Endothelial cell of umbilical vein (primary cell): Measurements from ENCODE around the gene CFAP77. TPM values are rescaled to one million over a fixed set of nuclear protein-coding genes. Genes with fewer than 3 reads are reported as not detected.

Experiments used
- BruUV-seq: library from RNA; stranded (reverse); fragments of 400-500 nt; replicated peaks from 2 replicates; lab custom pipeline; 2021; lab: Mats Ljungman, UMichigan
- CTCF ChIA-PET: fragments of 300-600, 350-600 bp; sonication (Branson Sonifier 250); formaldehyde crosslinking; loops from one replicate; lab custom pipeline; 2021; ENCODE audit warnings: antibody characterized with exemption, inconsistent platforms; lab: Charles Lee
- POLR2A ChIA-PET: fragments of 300-600, 350-600 bp; sonication (Branson Sonifier 250); formaldehyde crosslinking; loops from one replicate; lab custom pipeline; 2021; ENCODE audit warnings: antibody characterized with exemption, inconsistent platforms; lab: Charles Lee
- DNase-seq: peaks from one replicate; pipeline ENCODE4 v3.0.0-alpha.2; 2011; ENCODE audit warnings: low read depth, low spot score
- FAIRE-seq: peaks from 2 replicates; lab custom pipeline; 2011; peaks lifted over from hg19 to GRCh38; lab: Jason Lieb, UNC
- H2AFZ ChIP-seq: 2 replicates; pipeline ENCODE4 v1.6.0; 2012; ENCODE audit warnings: low read depth, low read length, control low read depth, inconsistent platforms
- H3K27ac ChIP-seq: 2 replicates; pipeline ENCODE4 v1.5.1; 2011; ENCODE audit warnings: low read depth, mild to moderate bottlenecking, control low read depth, low read length, moderate library complexity; ENCODE audit not compliant: insufficient read depth
- H3K27me3 ChIP-seq, 2 experiments: 2 replicates each; pipeline versions ENCODE4 v1.6.0 to v1.6.1; 2011; ENCODE audit warnings: low read length in 2 of 2, mixed read lengths in 1 of 2; ENCODE audit not compliant: control insufficient read depth in 2 of 2, insufficient read depth in 2 of 2
- H3K36me3 ChIP-seq, 2 experiments: 2 replicates in 1 of 2; 3 replicates in 1 of 2; pipeline ENCODE4 v1.5.1; 2011; ENCODE audit warnings: low read length in 2 of 2, mild to moderate bottlenecking in 1 of 2, moderate library complexity in 1 of 2; ENCODE audit not compliant: control insufficient read depth in 2 of 2, insufficient read depth in 2 of 2; ENCODE audit errors: extremely low read depth in 1 of 2
- H3K4me1 ChIP-seq: 3 replicates; pipeline ENCODE4 v1.5.1; 2011; ENCODE audit warnings: mild to moderate bottlenecking, low read length; ENCODE audit not compliant: control insufficient read depth, insufficient read depth; ENCODE audit errors: extremely low read depth
- H3K4me2 ChIP-seq: 2 replicates; pipeline ENCODE4 v1.6.1; 2011; ENCODE audit warnings: low read length, control low read depth, mixed read lengths; ENCODE audit not compliant: insufficient read depth
- H3K4me3 ChIP-seq, 3 experiments: fragments of 200-600 bp in 1 of 3; sonication (generic), shearing (Covaris generic) in 1 of 3; replicated peaks in 1 of 3; 2 replicates each; pipeline ENCODE4 v1.5.1; 2011 to 2016; ENCODE audit warnings: control low read depth in 3 of 3, low read length in 3 of 3, mild to moderate bottlenecking in 2 of 3, inconsistent platforms in 1 of 3, low read depth in 1 of 3, moderate library complexity in 1 of 3; ENCODE audit not compliant: insufficient read depth in 1 of 3
- H3K79me2 ChIP-seq: 2 replicates; pipeline ENCODE4 v1.6.0; 2012; ENCODE audit warnings: low read length, inconsistent platforms; ENCODE audit not compliant: control insufficient read depth, insufficient read depth
- H3K9ac ChIP-seq: replicated peaks from 2 replicates; pipeline ENCODE3; 2011; ENCODE audit warnings: low read length, control low read depth; ENCODE audit not compliant: insufficient read depth; ENCODE audit errors: extremely low read depth
- H3K9me1 ChIP-seq: replicated peaks from 3 replicates; pipeline ENCODE4 v1.6.0; 2011; ENCODE audit warnings: mild to moderate bottlenecking, low read length; ENCODE audit not compliant: control insufficient read depth, insufficient read depth; ENCODE audit errors: extremely low read depth
- H3K9me3 ChIP-seq: replicated peaks from 2 replicates; pipeline ENCODE4 v1.5.1; 2012; ENCODE audit warnings: low read length, inconsistent platforms; ENCODE audit not compliant: control insufficient read depth, insufficient read depth
- H4K20me1 ChIP-seq: replicated peaks from 2 replicates; pipeline ENCODE3; 2011; ENCODE audit warnings: mild to moderate bottlenecking, low read length; ENCODE audit not compliant: control insufficient read depth, insufficient read depth; ENCODE audit errors: extremely low read depth
- EZH2 ChIP-seq: IDR thresholded peaks from 2 replicates; pipeline ENCODE4 v1.6.1; 2012; ENCODE audit warnings: borderline replicate concordance, low read depth, mild to moderate bottlenecking, moderate library complexity, low read length, inconsistent platforms; ENCODE audit not compliant: severe bottlenecking
- FOS ChIP-seq: IDR thresholded peaks from 2 replicates; pipeline ENCODE4 v1.6.1; 2011; ENCODE audit warnings: mild to moderate bottlenecking, low read length, moderate library complexity, borderline replicate concordance; ENCODE audit not compliant: insufficient read depth
- GATA2 ChIP-seq: IDR thresholded peaks from 2 replicates; pipeline ENCODE4 v1.7.0; 2011; ENCODE audit warnings: low read depth, mild to moderate bottlenecking, moderate library complexity, mixed read lengths, low read length; ENCODE audit not compliant: insufficient read length, insufficient read depth
- JUN ChIP-seq: IDR thresholded peaks from 2 replicates; pipeline ENCODE4 v1.6.1; 2011; ENCODE audit warnings: borderline replicate concordance, low read depth; ENCODE audit not compliant: insufficient read length, insufficient read depth
- MYC ChIP-seq: IDR thresholded peaks from one replicate; pipeline ENCODE4 v1.6.1; 2011; ENCODE audit warnings: mild to moderate bottlenecking, low read depth, low read length
- POLR2A ChIP-seq: IDR thresholded peaks from 2 replicates; pipeline ENCODE4 v1.6.1; 2012; ENCODE audit warnings: low read depth, mild to moderate bottlenecking, control low read depth, low read length
- POLR2AphosphoS5 ChIP-seq: IDR thresholded peaks from 2 replicates; pipeline ENCODE4 v1.6.1; 2012; ENCODE audit warnings: low read depth, mild to moderate bottlenecking, control low read depth, low read length, moderate library complexity; ENCODE audit not compliant: insufficient read depth
- dilution Hi-C: fragments of 300-500 bp; cut with MboI; formaldehyde crosslinking; loops from one replicate; pipeline ENCODE4 v1.15.0; 2019; ENCODE audit warnings: low sequenced_read_pairs; ENCODE audit not compliant: extremely low pct_ligation_motif_present
- intact Hi-C: fragments of 100-400 bp; cut with micrococcal nuclease; formaldehyde crosslinking; loops from one replicate; pipeline ENCODE4 v1.10.0; 2022
- polyA plus RNA-seq, 4 experiments: library from polyadenylated mRNA; depleted of rRNA in 3 of 4; stranded (reverse) in 3 of 4; unstranded in 1 of 4; fragments of >200 nt; gene quantifications; 2 replicates each; pipeline versions ENCODE4 v1.2.1 to v1.2.3, GENCODE V29; 2011 to 2012; ENCODE audit warnings: missing spikeins in 1 of 4
- total RNA-seq: library from RNA; stranded (reverse); gene quantifications from 2 replicates; pipeline ENCODE4 v1.2.3, GENCODE V29; 2021
- TF ChIP-seq, protein P1 (sequence below), 2 donors: IDR thresholded peaks; 1 replicate in 1 of 2; 2 replicates in 1 of 2; pipeline ENCODE4 v1.5.1; 2011; ENCODE audit warnings: low read length in 2 of 2, mild to moderate bottlenecking in 2 of 2, moderate library complexity in 2 of 2, control low read depth in 1 of 2, inconsistent platforms in 1 of 2, low read depth in 1 of 2; ENCODE audit not compliant: insufficient read depth in 1 of 2; ENCODE audit errors: extremely low read depth in 1 of 2
- TF ChIP-seq, protein P2 (sequence below): IDR thresholded peaks from 2 replicates; pipeline ENCODE4 v1.6.1; 2011; ENCODE audit not compliant: insufficient read depth, insufficient read length

The CFAP77 gene
- total and polyA plus RNA-seq, 2 donors (not counting 3 experiments of a cell fraction or from before 2014, with no cell fraction given), result not detected

DNA sequence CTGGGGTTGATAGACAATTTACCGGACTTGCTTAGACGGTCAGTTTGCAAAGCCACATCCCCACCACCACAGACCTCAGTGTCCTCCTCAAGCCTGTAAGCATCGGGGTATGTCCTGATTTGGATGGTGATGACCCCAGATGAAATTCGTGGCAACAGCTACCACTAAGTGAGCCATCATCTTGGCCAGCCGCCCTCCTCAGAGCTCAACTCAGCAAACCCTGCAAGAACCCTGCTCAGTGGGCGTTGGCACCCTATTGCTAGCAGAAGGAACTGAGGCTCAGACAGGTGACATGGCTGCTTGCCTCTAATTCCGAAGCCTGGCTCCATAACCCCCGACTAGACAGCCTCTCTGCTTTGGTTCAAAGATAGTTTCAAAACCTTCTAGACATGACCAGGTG is 131.0 kb downstream of the CFAP77 start:
- Histone ChIP-seq H4K20me1 (no peaks in the 10 kb centered on the region), H3K36me3 (no peaks in the 10 kb centered on the region), H2AFZ (no peak overlapping the region), H3K27ac (no peak overlapping the region), H3K4me3 (no peak overlapping the region), H3K9ac (no peak overlapping the region), H3K79me2 (no peaks in the 10 kb centered on the region), H3K27me3 (peaks cover 0 to 3% of the 10 kb centered on the region in 2 experiments), H3K4me2 (no peak overlapping the region), H3K9me3 (no peaks in the 10 kb centered on the region), H3K4me1 (no peaks in the 10 kb centered on the region), H3K9me1 (no peaks in the 10 kb centered on the region)
- DNase-seq, result no peak
- ChIA-PET POLR2A (no interaction called here), CTCF (no interaction called here)
- TF ChIP-seq FOS (no peak), EZH2 (no peak), MYC (no peak), POLR2A (no peak), POLR2AphosphoS5 (no peak), JUN (no peak), GATA2 (no peak)
- TF ChIP-seq, protein P1, sequence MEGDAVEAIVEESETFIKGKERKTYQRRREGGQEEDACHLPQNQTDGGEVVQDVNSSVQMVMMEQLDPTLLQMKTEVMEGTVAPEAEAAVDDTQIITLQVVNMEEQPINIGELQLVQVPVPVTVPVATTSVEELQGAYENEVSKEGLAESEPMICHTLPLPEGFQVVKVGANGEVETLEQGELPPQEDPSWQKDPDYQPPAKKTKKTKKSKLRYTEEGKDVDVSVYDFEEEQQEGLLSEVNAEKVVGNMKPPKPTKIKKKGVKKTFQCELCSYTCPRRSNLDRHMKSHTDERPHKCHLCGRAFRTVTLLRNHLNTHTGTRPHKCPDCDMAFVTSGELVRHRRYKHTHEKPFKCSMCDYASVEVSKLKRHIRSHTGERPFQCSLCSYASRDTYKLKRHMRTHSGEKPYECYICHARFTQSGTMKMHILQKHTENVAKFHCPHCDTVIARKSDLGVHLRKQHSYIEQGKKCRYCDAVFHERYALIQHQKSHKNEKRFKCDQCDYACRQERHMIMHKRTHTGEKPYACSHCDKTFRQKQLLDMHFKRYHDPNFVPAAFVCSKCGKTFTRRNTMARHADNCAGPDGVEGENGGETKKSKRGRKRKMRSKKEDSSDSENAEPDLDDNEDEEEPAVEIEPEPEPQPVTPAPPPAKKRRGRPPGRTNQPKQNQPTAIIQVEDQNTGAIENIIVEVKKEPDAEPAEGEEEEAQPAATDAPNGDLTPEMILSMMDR (IDR thresholded peaks at IDR 0.05; ENCODE audit: extremely low read depth in 1 of 2, insufficient read depth in 1 of 2, low read depth in 1 of 2, low read length in 2 of 2), result no peak
- TF ChIP-seq, protein P2, sequence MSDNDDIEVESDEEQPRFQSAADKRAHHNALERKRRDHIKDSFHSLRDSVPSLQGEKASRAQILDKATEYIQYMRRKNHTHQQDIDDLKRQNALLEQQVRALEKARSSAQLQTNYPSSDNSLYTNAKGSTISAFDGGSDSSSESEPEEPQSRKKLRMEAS, result no peak
- intact Hi-C loops (no loop called here), dilution Hi-C loops (no loop called here)
- FAIRE-seq, result no peak
- no TSS peak for BruUV-seq
